ENCODE data around the gene VDAC1. TPM values are rescaled to one million over a fixed set of nuclear protein-coding genes. Genes with fewer than 3 reads are reported as not detected.

Gene VDAC1, protein sequence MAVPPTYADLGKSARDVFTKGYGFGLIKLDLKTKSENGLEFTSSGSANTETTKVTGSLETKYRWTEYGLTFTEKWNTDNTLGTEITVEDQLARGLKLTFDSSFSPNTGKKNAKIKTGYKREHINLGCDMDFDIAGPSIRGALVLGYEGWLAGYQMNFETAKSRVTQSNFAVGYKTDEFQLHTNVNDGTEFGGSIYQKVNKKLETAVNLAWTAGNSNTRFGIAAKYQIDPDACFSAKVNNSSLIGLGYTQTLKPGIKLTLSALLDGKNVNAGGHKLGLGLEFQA
- total RNA-seq = 100 to 1,000 TPM; 216 to 218 TPM

- Mint-ChIP-seq H3K4me1 (peaks cover 43% of the 10 kb centered on the region), H3K9me3 (no peaks in the 10 kb centered on the region), H3K36me3 (ENCODE audit: low read depth) (peaks cover 18% of the 10 kb centered on the region), H3K27ac (peak within 1 kb of the TSS; percentile 90), H3K27me3 (no peaks in the 10 kb centered on the region), H3K4me3 (peak within 1 kb of the TSS; percentile 88)
- peak; percentile 87 for DNase-seq
- POLR2A ChIA-PET = interaction anchor here (0.6 to 3.0 kb wide), 21 partner anchors 12 to 1041 kb away, joined by 3 to 24 read pairs (median 4); partner anchors contain the start of genes AFF4, HSPA4, PPP2CA and SEC24A
- CTCF ChIA-PET = interaction anchor here (0.6 to 3.9 kb wide), 8 partner anchors 9 to 784 kb away, joined by 3 to 18 read pairs (median 4); no protein-coding TSS in a partner anchor
Measured at GRCh38 chr5:134004626-134005416, at the start of gene VDAC1. Gene VDAC1, minus strand, starts transcription at chr5:134004975. Its CDS starts 11,963 bp downstream, at chr5:133993012.

- H3K27ac Mint-ChIP-seq = no peak overlapping the region
- POLR2A ChIA-PET = no interaction called here
- CTCF ChIA-PET = interaction anchor here (0.7 to 3.1 kb wide), 3 partner anchors 14 to 358 kb away, joined by 3 to 13 read pairs (median 3); partner anchors contain the start of gene CDKN2AIPNL
Measured at GRCh38 chr5:134053840-134054338, 49.1 kb upstream of the VDAC1 start.

GRCh38 chr5:134053314-134053839, 48.6 kb upstream of the VDAC1 start:
- no peaks in the 10 kb centered on the region for H3K36me3 Mint-ChIP-seq (ENCODE audit: low read depth)
- H3K4me3 Mint-ChIP-seq = no peak overlapping the region
- H3K9me3 Mint-ChIP-seq = no peaks in the 10 kb centered on the region
- CTCF ChIA-PET = interaction anchor here (1.0 to 3.1 kb wide), 2 partner anchors 14 to 47 kb away, joined by 3 to 13 read pairs; no protein-coding TSS in a partner anchor
- H3K27ac Mint-ChIP-seq = no peak overlapping the region
- no peak for DNase-seq
- no peaks in the 10 kb centered on the region for H3K27me3 Mint-ChIP-seq
- POLR2A ChIA-PET = interaction anchor here (1.5 kb wide), 1 partner anchor 76 kb away, joined by 3 read pairs; no protein-coding TSS in a partner anchor
- H3K4me1 Mint-ChIP-seq = peaks cover 10% of the 10 kb centered on the region

More at GRCh38 chr5:134053840-134054338, 49.1 kb upstream of the VDAC1 start:
- no peaks in the 10 kb centered on the region for H3K27me3 Mint-ChIP-seq
- H3K9me3 Mint-ChIP-seq = no peaks in the 10 kb centered on the region
- H3K4me1 Mint-ChIP-seq = peaks cover 10% of the 10 kb centered on the region
- no peak overlapping the region for H3K4me3 Mint-ChIP-seq
- DNase-seq = no peak
- no peaks in the 10 kb centered on the region for H3K36me3 Mint-ChIP-seq (ENCODE audit: low read depth)

DNA sequence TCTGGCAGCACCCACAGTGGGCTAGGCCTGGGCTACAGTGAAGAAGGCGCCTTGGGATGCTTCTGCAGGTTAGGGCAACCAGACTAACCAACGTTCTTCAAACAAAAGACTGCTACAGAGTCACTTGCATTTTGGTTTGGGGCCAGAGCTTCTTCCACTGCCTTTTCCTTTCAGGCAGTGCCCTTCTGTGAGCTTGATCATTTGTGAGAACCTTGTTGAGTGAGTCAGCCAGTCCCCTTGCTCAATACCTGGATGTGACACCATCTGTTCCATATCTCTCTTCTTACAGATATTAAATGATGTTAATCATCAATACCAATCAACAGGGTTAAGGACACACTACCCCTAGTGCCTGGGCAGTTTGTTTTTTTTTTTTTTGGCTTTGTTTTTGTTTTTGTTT, 46.5 kb upstream of the VDAC1 start:
- Mint-ChIP-seq H3K27me3 (peaks cover 4% of the 10 kb centered on the region), H3K27ac (no peak overlapping the region), H3K9me3 (no peaks in the 10 kb centered on the region), H3K36me3 (ENCODE audit: low read depth) (no peaks in the 10 kb centered on the region), H3K4me1 (peaks cover 10% of the 10 kb centered on the region), H3K4me3 (no peak overlapping the region)
- CTCF ChIA-PET = interaction anchor here (1.3 kb wide), 1 partner anchor 12 kb away, joined by 5 read pairs; no protein-coding TSS in a partner anchor
- POLR2A ChIA-PET = no interaction called here
- DNase-seq = no peak

GRCh38 chr5:134048864-134049263, 44.1 kb upstream of the VDAC1 start:
- no peak for DNase-seq
- ChIA-PET CTCF (interaction anchor here (0.6 to 2.9 kb wide), 3 partner anchors 9 to 1005 kb away, joined by 4 to 15 read pairs (median 6); no protein-coding TSS in a partner anchor), POLR2A (interaction anchor here (0.7 kb wide), 1 partner anchor 51 kb away, joined by 3 read pairs; no protein-coding TSS in a partner anchor)
- peaks cover 4% of the 10 kb centered on the region for H3K27me3 Mint-ChIP-seq
- H3K4me3 Mint-ChIP-seq = no peak overlapping the region
- H3K9me3 Mint-ChIP-seq = no peaks in the 10 kb centered on the region
- no peaks in the 10 kb centered on the region for H3K36me3 Mint-ChIP-seq (ENCODE audit: low read depth)
- H3K4me1 Mint-ChIP-seq = peaks cover 4% of the 10 kb centered on the region
- H3K27ac Mint-ChIP-seq = no peak overlapping the region

DNA sequence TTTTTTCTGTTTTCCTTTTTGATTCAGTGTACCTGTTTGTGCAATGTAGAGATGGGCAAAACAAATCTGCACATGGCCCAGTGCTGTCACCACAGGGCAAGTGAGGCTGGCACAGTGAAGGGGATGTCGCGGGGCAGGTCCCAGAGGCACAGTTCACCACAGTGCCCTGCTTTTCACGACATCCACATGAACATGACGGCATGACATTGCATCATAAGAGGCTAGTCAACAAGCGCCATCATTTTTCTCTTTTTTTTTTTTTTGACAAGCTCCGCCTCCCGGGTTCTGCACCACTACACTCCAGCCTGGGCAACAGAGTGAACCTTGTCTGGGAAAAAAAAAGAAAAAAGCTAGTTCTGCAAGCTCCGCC, 42.9 kb upstream of the VDAC1 start:
- POLR2A ChIA-PET = no interaction called here
- no peak overlapping the region for H3K27ac Mint-ChIP-seq

DNA sequence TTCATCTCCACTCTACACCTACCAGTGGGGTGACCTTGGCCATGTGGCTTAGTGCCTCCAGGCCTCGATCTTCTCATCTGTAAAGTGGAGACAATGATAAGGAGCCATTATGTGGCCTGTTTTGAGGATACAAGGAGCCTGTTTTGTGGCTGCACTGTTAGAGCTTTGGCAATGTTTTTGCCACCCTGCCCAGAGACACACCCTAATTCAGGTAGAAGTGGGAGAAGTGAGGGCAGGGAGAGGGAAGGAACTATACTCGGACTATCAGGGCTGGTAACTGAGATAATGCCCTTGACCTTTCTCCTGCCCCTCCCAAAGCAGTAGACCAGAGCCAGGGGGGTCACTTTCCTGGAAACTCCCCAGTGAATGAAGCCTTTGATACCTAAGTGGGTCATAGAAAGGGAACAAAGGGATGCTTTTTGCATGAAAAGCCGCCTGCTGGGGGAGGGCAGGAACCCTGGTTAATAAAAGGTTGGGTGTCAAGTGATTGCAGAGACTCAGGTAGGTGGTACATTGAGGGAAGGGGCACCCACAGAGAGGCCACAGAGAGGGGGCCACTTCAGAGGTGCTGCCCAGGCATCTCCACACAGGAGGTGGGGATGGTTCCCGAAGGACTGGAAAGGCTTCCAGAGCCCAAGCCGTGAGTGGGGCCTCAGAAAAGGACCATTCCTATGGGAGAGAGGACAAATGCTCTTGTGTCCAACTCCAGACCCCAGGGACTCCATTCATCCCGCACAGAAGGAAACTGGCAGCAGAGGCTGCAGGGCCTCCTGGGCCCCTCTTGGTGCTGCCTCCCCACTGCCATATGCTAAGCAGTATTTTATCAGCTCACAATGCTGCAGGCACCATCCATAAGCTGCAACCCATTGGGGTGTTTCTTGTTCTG, 42.3 kb upstream of the VDAC1 start:
- no peak overlapping the region for H3K27ac Mint-ChIP-seq
- DNase-seq = no peak
- H3K4me1 Mint-ChIP-seq = no peaks in the 10 kb centered on the region
- ChIA-PET CTCF (interaction anchor here (2.9 kb wide), 1 partner anchor 7 kb away, joined by 15 read pairs; no protein-coding TSS in a partner anchor), POLR2A (no interaction called here)
- no peaks in the 10 kb centered on the region for H3K36me3 Mint-ChIP-seq (ENCODE audit: low read depth)
- peaks cover 7% of the 10 kb centered on the region for H3K27me3 Mint-ChIP-seq
- no peak overlapping the region for H3K4me3 Mint-ChIP-seq
- no peaks in the 10 kb centered on the region for H3K9me3 Mint-ChIP-seq

More for the DNA sequence above, 42.9 kb upstream of the VDAC1 start:
- H3K27me3 Mint-ChIP-seq = peaks cover 7% of the 10 kb centered on the region
- H3K4me3 Mint-ChIP-seq = no peak overlapping the region
- no peak for DNase-seq
- no peaks in the 10 kb centered on the region for H3K9me3 Mint-ChIP-seq
- CTCF ChIA-PET = interaction anchor here (2.9 kb wide), 1 partner anchor 8 kb away, joined by 15 read pairs; no protein-coding TSS in a partner anchor
- H3K4me1 Mint-ChIP-seq = no peaks in the 10 kb centered on the region
- no peaks in the 10 kb centered on the region for H3K36me3 Mint-ChIP-seq (ENCODE audit: low read depth)

- Mint-ChIP-seq H3K9me3 (no peaks in the 10 kb centered on the region), H3K27ac (no peak overlapping the region), H3K4me1 (no peaks in the 10 kb centered on the region), H3K4me3 (no peak overlapping the region), H3K27me3 (peaks cover 7% of the 10 kb centered on the region), H3K36me3 (ENCODE audit: low read depth) (no peaks in the 10 kb centered on the region)
- CTCF ChIA-PET = no interaction called here
- DNase-seq = no peak
- POLR2A ChIA-PET = no interaction called here
Measured at GRCh38 chr5:134046330-134046729, 41.6 kb upstream of the VDAC1 start.

DNA sequence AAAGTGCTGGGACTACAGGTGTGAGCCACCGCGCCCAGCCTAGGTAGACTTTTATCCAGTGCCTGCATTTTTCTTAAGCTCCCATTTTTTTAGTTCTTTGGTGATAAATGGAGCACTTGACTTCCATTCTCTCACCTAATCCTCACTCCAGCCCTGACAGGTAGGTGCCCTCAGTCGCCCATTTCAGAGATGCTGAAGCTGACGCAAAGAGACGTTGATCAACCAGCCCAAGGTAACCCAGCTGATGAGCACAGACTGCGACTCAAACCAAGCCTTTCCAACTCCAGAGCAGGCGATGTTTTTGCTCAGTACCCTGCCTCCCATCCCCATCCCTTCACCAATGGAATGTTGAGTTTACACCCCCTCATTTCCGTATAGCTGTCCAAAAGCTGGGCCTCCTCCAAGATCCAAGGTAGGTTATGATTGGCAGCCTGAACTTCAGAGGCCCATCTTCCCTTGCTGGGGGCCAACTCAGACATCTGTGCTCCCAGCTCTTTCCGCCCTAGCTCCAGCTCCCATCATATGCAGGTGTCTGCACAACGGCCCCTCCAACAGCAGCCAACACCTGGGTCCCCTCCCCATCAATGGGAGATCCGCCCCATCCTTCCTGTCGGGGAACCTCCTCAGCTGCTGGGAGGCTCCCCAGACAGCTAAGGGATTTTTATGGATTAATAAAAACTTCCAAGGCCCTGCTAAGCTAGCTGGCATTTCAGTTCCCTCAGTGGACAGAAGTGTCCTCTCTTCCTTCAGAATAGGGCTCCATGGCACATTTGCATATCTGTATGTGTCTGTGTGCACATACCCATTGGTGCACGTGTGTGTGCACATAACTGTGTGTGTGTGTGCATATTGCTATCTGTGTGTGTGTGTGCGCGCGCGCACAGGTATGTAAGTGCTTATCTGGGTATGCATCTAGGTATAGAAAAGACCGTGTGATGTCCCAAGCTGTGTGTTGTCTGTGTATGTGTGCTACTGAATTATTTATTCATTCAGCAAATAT, 39.3 kb upstream of the VDAC1 start:
- Mint-ChIP-seq H3K27me3 (peaks cover 7% of the 10 kb centered on the region), H3K36me3 (ENCODE audit: low read depth) (no peaks in the 10 kb centered on the region), H3K4me1 (peaks cover 3% of the 10 kb centered on the region), H3K4me3 (no peak overlapping the region), H3K9me3 (no peaks in the 10 kb centered on the region), H3K27ac (no peak overlapping the region)
- DNase-seq = no peak
- ChIA-PET POLR2A (interaction anchor here (1.2 to 1.5 kb wide), 2 partner anchors 68 to 132 kb away, joined by 3 read pairs; partner anchors contain the start of gene SKP1), CTCF (interaction anchor here (1.1 to 13.6 kb wide), 3 partner anchors 18 to 103 kb away, joined by 3 to 348 read pairs (median 4); no protein-coding TSS in a partner anchor)

DNA sequence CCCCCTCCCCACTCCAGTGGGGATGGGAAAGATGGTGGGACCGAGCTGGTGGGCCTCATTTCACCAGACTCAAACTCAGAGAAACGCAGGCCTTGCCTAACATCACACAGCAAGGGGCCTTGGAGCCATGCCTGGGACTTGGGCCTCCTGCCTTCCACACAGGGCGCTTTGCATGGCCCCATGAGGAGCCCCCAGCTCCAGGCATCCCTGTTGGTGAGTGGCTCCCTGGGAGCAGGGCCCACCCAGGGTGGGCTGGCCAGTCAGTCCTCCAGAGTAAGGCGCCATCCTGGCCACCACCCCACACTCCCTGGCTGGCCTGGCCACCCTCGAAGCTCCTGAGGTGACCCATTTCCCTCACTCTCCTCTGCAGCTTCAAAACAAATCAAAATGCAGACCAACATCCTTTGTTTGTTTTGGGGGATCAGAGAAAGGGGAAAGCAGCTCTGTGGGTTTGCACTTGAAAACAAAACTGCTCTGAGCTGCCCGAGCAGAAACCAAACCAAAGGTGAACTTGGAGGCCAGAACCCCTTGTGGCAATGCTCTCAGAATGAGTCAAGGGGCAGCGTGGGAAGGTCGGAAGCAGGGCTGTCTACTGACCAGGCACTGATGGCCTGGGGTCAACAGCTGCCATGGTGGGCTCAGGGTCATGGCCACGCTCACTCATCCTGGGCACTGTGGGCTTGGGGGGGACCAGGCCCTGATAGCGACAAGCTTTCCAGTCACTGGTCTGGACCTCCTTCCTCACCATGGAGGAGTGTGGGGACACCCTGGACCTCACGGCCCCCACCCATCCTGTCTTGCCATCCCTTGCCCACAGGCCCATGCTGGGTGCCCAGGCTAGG, 37.0 kb upstream of the VDAC1 start:
- Mint-ChIP-seq H3K27ac (no peak overlapping the region), H3K36me3 (ENCODE audit: low read depth) (no peaks in the 10 kb centered on the region), H3K4me1 (peaks cover 5% of the 10 kb centered on the region), H3K9me3 (no peaks in the 10 kb centered on the region), H3K27me3 (peaks cover 11% of the 10 kb centered on the region), H3K4me3 (no peak overlapping the region)
- DNase-seq = no peak
- ChIA-PET POLR2A (interaction anchor here (1.0 kb wide), 1 partner anchor 134 kb away, joined by 3 read pairs; no protein-coding TSS in a partner anchor), CTCF (interaction anchor here (0.8 to 13.6 kb wide), 7 partner anchors 11 to 134 kb away, joined by 3 to 348 read pairs (median 4); no protein-coding TSS in a partner anchor)

All from activated CD4-positive, alpha-beta memory T cell treated with anti-CD3 and anti-CD28 coated beads, Interleukin-2, amount 10 ng/mL, durations not matched to agents 7 days and 5 days (primary cell).